Hepatocyte (in vitro differentiated cells): Measurements from ENCODE around the gene LIME1. TPM values are rescaled to one million over a fixed set of nuclear protein-coding genes. Genes with fewer than 3 reads are reported as not detected.

ENCODE experiments used
- DNase-seq: peaks from one replicate; pipeline ENCODE4 v3.0.0-alpha.2; 2016; ENCODE audit warnings: low spot score
- H2AFZ ChIP-seq: fragments of 200-600 bp; sonication (generic); 2 replicates; pipeline ENCODE4 v1.6.0; 2016; ENCODE audit warnings: antibody characterized with exemption, mild to moderate bottlenecking
- H3K27ac ChIP-seq: fragments of 200-600 bp; sonication (generic); 2 replicates; pipeline ENCODE4 v1.5.1; 2016; ENCODE audit warnings: mild to moderate bottlenecking
- H3K27me3 ChIP-seq: fragments of 200-600 bp; sonication (generic); 2 replicates; pipeline ENCODE4 v1.6.1; 2016
- H3K36me3 ChIP-seq: fragments of 200-600 bp; sonication (generic); replicated peaks from 2 replicates; pipeline ENCODE4 v1.5.1; 2016; ENCODE audit warnings: low read depth; ENCODE audit not compliant: insufficient read depth
- H3K4me1 ChIP-seq: fragments of 200-600 bp; sonication (generic); 2 replicates; pipeline ENCODE4 v1.5.1; 2016; ENCODE audit warnings: mild to moderate bottlenecking, moderate library complexity; ENCODE audit not compliant: insufficient read depth
- H3K4me2 ChIP-seq: fragments of 200-600 bp; sonication (generic); 2 replicates; pipeline ENCODE4 v1.6.0; 2016
- H3K4me3 ChIP-seq: fragments of 200-600 bp; sonication (generic); 2 replicates; pipeline ENCODE4 v1.5.1; 2016; ENCODE audit warnings: mild to moderate bottlenecking
- H3K79me2 ChIP-seq: fragments of 200-600 bp; sonication (generic); 2 replicates; pipeline ENCODE4 v1.6.0; 2017; ENCODE audit warnings: mild to moderate bottlenecking
- H3K9me2 ChIP-seq: fragments of 200-600 bp; sonication (generic); replicated peaks from 2 replicates; pipeline ENCODE4 v1.6.0; 2017; ENCODE audit warnings: mild to moderate bottlenecking; ENCODE audit not compliant: insufficient read depth
- H3K9me3 ChIP-seq: fragments of 200-600 bp; sonication (generic); 2 replicates; pipeline ENCODE4 v1.5.1; 2016; ENCODE audit warnings: low read depth, mild to moderate bottlenecking
- H4K20me1 ChIP-seq: fragments of 200-600 bp; sonication (generic); 2 replicates; pipeline ENCODE4 v1.6.0; 2016; ENCODE audit warnings: mild to moderate bottlenecking; ENCODE audit not compliant: insufficient read depth, poor library complexity, severe bottlenecking
- EZH2 ChIP-seq: fragments of 200-600 bp; sonication (generic); IDR thresholded peaks from 2 replicates; pipeline ENCODE4 v1.6.1; 2016; ENCODE audit warnings: antibody characterized with exemption, mild to moderate bottlenecking, borderline replicate concordance
- EZH2phosphoT487 ChIP-seq: fragments of 200-600 bp; sonication (generic); IDR thresholded peaks from one replicate; pipeline ENCODE4 v1.6.1; 2018; ENCODE audit warnings: antibody characterized with exemption, mild to moderate bottlenecking, low read depth, moderate library complexity; ENCODE audit not compliant: unreplicated experiment, severe bottlenecking
- WGBS: methylation state at CpG from one replicate; pipeline ENCODE4 v1.1.6; 2016; ENCODE audit warnings: low lambda C conversion rate; ENCODE audit errors: missing lambda C conversion rate; 5-methylcytosine and 5-hydroxymethylcytosine counted together
- polyA plus RNA-seq: library from polyadenylated mRNA; unstranded; fragments of >200 nt; fragmentation: Nextera tagmentation; extraction: Ambion mirVana; gene quantifications from 2 replicates; pipeline ENCODE4 v1.2.1, GENCODE V29; 2016
- total RNA-seq: library from RNA; depleted of rRNA; stranded (reverse); fragments of >200 nt; gene quantifications from 2 replicates; pipeline ENCODE4 v1.2.3, GENCODE V29; 2014
- TF ChIP-seq, protein P1 (sequence below): fragments of 200-600 bp; sonication (generic); IDR thresholded peaks from 2 replicates; pipeline ENCODE4 v1.5.1; 2016; ENCODE audit warnings: antibody characterized with exemption, mild to moderate bottlenecking; ENCODE audit not compliant: poor library complexity

LIME1 gene
- total and polyA plus RNA-seq, 2 experiments from 2014 or later, result 11.7 to 20.7 TPM

DNA sequence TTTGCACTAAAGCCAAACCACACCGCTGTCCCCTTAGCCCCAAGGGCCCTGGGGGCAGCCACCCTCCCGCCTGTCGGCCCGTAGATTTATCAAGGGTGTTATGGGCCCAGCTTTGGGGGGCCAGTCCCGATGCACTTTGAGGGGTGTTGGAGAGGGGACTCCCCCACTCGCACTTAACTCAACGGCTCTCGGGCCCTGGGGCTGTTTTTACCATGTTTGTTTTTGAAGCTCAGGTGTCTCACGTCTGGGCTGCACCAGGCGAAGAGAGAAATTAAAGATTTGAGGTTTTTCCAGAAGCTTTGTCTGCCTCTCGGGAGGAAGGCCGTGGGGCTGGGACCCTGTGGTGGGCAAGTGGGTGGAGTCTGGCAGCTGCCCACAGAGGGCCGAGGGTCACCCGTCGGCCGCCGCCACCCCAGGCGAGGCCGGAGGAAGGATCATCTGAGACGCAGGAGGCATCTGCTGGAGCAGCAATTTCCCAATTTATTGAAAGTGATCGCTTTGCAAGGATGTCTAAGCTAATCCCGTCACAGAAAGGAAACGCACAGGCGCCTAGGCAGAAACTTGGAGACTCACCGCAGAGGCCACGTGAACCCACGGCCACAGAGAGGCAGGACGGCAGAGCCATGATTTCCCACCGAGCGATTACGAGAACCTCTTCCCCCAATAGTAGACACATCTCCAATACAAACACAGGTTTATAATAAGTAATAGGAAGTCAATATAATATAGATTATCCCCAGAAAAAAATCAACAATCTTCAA is 6.9 kb downstream of the LIME1 start:
- Histone ChIP-seq H3K4me1 (peaks cover 19% of the 10 kb centered on the region), H3K4me3 (no peak overlapping the region), H3K4me2 (no peak overlapping the region), H3K9me3 (no peaks in the 10 kb centered on the region), H3K9me2 (no peaks in the 10 kb centered on the region), H3K27me3 (no peaks in the 10 kb centered on the region), H3K36me3 (no peaks in the 10 kb centered on the region), H3K79me2 (peaks cover 6% of the 10 kb centered on the region), H3K27ac (no peak overlapping the region), H2AFZ (no peak overlapping the region), H4K20me1 (no peaks in the 10 kb centered on the region)
- DNase-seq, result peak; percentile 3
- TF ChIP-seq EZH2phosphoT487 (no peak), EZH2 (no peak)
- TF ChIP-seq, protein P1, sequence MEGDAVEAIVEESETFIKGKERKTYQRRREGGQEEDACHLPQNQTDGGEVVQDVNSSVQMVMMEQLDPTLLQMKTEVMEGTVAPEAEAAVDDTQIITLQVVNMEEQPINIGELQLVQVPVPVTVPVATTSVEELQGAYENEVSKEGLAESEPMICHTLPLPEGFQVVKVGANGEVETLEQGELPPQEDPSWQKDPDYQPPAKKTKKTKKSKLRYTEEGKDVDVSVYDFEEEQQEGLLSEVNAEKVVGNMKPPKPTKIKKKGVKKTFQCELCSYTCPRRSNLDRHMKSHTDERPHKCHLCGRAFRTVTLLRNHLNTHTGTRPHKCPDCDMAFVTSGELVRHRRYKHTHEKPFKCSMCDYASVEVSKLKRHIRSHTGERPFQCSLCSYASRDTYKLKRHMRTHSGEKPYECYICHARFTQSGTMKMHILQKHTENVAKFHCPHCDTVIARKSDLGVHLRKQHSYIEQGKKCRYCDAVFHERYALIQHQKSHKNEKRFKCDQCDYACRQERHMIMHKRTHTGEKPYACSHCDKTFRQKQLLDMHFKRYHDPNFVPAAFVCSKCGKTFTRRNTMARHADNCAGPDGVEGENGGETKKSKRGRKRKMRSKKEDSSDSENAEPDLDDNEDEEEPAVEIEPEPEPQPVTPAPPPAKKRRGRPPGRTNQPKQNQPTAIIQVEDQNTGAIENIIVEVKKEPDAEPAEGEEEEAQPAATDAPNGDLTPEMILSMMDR, result no peak
- WGBS, result 92% methylated on average over 31 of the region's 31 CpGs

DNA sequence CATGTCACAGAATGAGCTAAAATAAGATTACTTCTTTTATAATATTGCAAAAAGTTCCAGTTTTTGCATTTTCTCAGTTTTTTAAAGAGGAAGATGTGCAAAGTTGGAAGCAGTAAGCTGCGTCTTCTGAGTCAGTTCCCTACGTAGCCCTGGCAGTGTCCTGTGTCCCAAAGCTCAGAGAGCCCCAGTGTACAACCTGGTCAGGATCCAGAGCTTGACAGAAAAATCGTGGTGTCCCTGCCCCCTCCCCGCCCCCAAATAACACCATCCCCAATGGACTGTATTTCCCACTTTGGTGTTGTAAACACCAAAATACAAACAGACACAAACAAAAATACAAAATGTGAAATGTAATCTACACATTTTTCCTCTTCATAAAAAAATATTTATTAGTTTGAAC is 7.7 kb downstream of the LIME1 start:
- no peak for DNase-seq
- 93% methylated on average over 4 of the region's 4 CpGs for whole genome bisulfite sequencing
- Histone ChIP-seq H3K27ac (no peak overlapping the region), H3K9me3 (no peaks in the 10 kb centered on the region), H3K79me2 (peaks cover 6% of the 10 kb centered on the region), H3K4me3 (no peak overlapping the region), H2AFZ (no peak overlapping the region), H4K20me1 (no peaks in the 10 kb centered on the region), H3K27me3 (no peaks in the 10 kb centered on the region), H3K4me2 (no peak overlapping the region), H3K4me1 (peaks cover 11% of the 10 kb centered on the region), H3K9me2 (no peaks in the 10 kb centered on the region), H3K36me3 (no peaks in the 10 kb centered on the region)
- no peak for TF ChIP-seq EZH2phosphoT487
- no peak for TF ChIP-seq EZH2
- TF ChIP-seq, protein P1, result no peak

DNA sequence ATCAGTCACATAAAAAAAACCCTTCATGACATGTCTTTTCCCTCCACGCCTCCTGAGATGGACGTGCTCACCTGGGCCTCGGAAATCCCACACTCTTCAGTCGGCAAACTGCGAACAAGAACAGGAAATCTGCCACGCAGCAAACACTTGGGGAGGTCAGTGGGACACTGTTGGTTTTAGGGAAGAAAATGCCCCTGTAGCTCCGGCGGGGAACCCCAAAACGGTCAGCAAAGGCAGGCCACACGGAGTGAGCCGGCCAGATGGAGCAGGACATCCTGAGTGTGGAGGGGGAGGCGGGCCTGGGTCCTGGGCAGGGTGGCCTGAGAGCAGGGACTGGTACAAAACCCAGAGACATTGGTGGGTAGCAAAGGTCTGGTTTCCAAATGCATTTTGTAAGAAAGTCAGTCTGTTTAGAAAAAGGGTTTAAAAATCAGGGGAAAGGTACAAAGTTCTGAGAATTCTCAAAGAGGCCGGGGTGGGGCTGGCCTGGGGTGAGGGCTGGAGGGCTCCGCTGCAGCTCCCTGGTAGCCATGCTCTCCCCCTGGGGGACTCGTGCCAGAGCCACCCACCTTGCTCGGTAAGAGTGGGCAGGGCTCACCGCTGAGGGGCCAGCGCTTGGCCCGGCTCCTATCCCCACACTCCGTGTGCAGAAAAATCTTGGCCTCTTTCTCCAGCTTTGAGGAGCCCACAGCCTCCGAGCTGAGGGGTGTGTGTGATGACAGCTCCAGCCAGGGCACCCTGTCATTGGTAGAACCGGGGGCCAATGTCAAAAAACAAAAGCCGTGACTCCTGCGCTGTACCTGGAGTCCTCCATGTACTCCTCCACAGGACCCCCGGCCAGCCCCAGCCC is 8.3 kb downstream of the LIME1 start:
- H3K9me3 ChIP-seq, result no peaks in the 10 kb centered on the region
- peaks cover 10% of the 10 kb centered on the region for H3K4me1 ChIP-seq
- no peak overlapping the region for H3K27ac ChIP-seq
- H3K4me3 ChIP-seq, result no peak overlapping the region
- no peak for DNase-seq
- H3K27me3 ChIP-seq, result no peaks in the 10 kb centered on the region
- peaks cover 6% of the 10 kb centered on the region for H3K79me2 ChIP-seq
- no peaks in the 10 kb centered on the region for H3K36me3 ChIP-seq
- H2AFZ ChIP-seq, result no peak overlapping the region
- no peaks in the 10 kb centered on the region for H4K20me1 ChIP-seq
- no peak overlapping the region for H3K4me2 ChIP-seq
- TF ChIP-seq, protein P1, result no peak
- TF ChIP-seq EZH2, result no peak
- TF ChIP-seq EZH2phosphoT487, result no peak
- no peaks in the 10 kb centered on the region for H3K9me2 ChIP-seq
- WGBS, result 93% methylated on average over 23 of the region's 25 CpGs
